Kidney (tissue), 14 donors: ENCODE results near the gene HECTD4. TPM values are rescaled to one million over a fixed set of nuclear protein-coding genes. Genes with fewer than 3 reads are reported as not detected.
A peak's percentile ranks its signal among the peaks of the same experiment; 100 is the strongest.

Experiments used
- DNase-seq, 5 donors: peaks; one replicate each; pipeline ENCODE4 v3.0.0-alpha.2; 2013 to 2020
- FAIRE-seq: peaks from 2 replicates; lab custom pipeline; 2012; peaks lifted over from hg19 to GRCh38; lab: Jason Lieb, UNC
- H3K27ac ChIP-seq, 2 donors: one replicate each; pipeline ENCODE4 v1.7.0; 2013; ENCODE audit warnings: low read depth in 2 of 2, low read length in 2 of 2, inconsistent platforms in 1 of 2
- H3K27me3 ChIP-seq: one replicate; pipeline ENCODE4 v1.7.1; 2013; ENCODE audit warnings: low read length, inconsistent platforms; ENCODE audit not compliant: control insufficient read depth, insufficient read depth
- H3K36me3 ChIP-seq, 3 donors: one replicate each; pipeline versions ENCODE4 v1.7.0 to v1.7.1; 2013; ENCODE audit warnings: low read length in 3 of 3, control low read depth in 1 of 3, inconsistent platforms in 1 of 3; ENCODE audit not compliant: insufficient read depth in 3 of 3, control insufficient read depth in 2 of 3
- H3K4me1 ChIP-seq, 3 donors: one replicate each; pipeline versions ENCODE4 v1.7.0 to v1.7.1; 2013; ENCODE audit warnings: low read length in 3 of 3, inconsistent platforms in 1 of 3, low read depth in 1 of 3; ENCODE audit not compliant: control insufficient read depth in 2 of 3, insufficient read depth in 2 of 3
- H3K4me3 ChIP-seq, 3 donors: one replicate each; pipeline versions ENCODE4 v1.7.0 to v1.8.1; 2013; ENCODE audit warnings: low read length in 3 of 3, control low read depth in 1 of 3, inconsistent platforms in 1 of 3
- H3K9ac ChIP-seq, 3 donors: one replicate each; pipeline versions ENCODE4 v1.7.0 to v1.7.1; 2013; ENCODE audit warnings: low read length in 3 of 3, control low read depth in 1 of 3, inconsistent platforms in 1 of 3
- H3K9me3 ChIP-seq, 3 donors: one replicate each; pipeline versions ENCODE4 v1.7.0 to v1.7.1; 2013; ENCODE audit warnings: low read length in 3 of 3, control low read depth in 1 of 3, inconsistent platforms in 1 of 3; ENCODE audit not compliant: control insufficient read depth in 2 of 3, insufficient read depth in 1 of 3
- intact Hi-C: fragments of 100-400 bp; cut with DNase I; formaldehyde crosslinking; loops from one replicate; pipeline ENCODE4 v1.11.1; 2022
- polyA plus RNA-seq: library from polyadenylated mRNA; stranded (reverse); fragments of 350-450 nt; fragmentation: Illumina TruSeq; extraction: RNeasy Lipid Tissue Mini Kit (QIAGEN cat#74804); gene quantifications from one replicate; pipeline ENCODE4 v1.2.3, GENCODE V29; 2014; ENCODE audit warnings: low read depth, low replicate concordance; ENCODE audit not compliant: insufficient read depth
- total RNA-seq: library from RNA; stranded (reverse); fragmentation: NEBNext Ultra II Directional; extraction: Animal tissue kit (Norgen Biotek cat#: 25700); gene quantifications from one replicate; pipeline ENCODE4 v1.2.1, GENCODE V29; 2021
- TF ChIP-seq, protein P1 (sequence below): IDR thresholded peaks from 3 replicates; pipeline ENCODE4 v1.5.1; 2012; ENCODE audit warnings: mild to moderate bottlenecking, moderate library complexity, borderline replicate concordance; ENCODE audit not compliant: insufficient read depth; ENCODE audit errors: extremely low read depth
- donor health status: control.
- donor health status: control.
- donor health status: control.
- donor health status: control.
- donor health status: control.
- donor health status: DM: yes; HTN: yes; CAD: no.
- donor health status: Normal renal cell carcinoma (clear cell type).

The HECTD4 gene
- total and polyA plus RNA-seq, 2 donors from 2014 or later: 15.6 to 53.1 TPM

- no peak for FAIRE-seq
- peaks cover 0 to 12% (median 3%) of the 10 kb centered on the region in 3 donors for H3K36me3 ChIP-seq
- intact Hi-C loops: no loop called here
These were observed 212.9 kb downstream of the HECTD4 start for GRCh38 chr12:112169161-112169872.

DNA sequence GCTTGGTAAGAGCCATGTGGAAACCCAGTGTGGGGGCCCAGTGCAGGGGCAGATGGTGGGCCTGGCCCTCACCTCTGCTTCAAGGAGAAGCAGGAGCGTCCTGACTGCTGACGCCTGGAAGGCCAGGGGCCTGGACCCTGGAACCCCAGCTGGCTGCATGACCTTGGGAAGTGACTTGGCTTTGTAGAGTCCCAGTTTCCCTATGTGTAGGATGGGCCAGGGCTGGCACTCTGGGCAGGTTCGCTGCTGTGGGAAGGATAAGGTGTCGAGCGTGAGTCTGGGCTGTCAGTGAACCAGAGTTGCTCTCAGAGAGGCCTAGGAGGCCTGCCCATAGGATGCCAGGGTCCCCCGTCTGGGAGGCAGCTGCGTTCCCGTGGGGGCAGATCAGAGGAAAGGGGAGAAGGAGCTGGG is 213.7 kb downstream of the HECTD4 start:
- Histone ChIP-seq H3K27ac (no peak overlapping the region), H3K27me3 (no peaks in the 10 kb centered on the region), H3K9ac (no peak overlapping the region), H3K4me1 (no peaks in the 10 kb centered on the region), H3K9me3 (no peaks in the 10 kb centered on the region), H3K36me3 (peaks cover 0 to 12% (median 3%) of the 10 kb centered on the region in 3 donors), H3K4me3 (no peak overlapping the region)
- FAIRE-seq (no peak), DNase-seq (no peak)
- TF ChIP-seq, protein P1, sequence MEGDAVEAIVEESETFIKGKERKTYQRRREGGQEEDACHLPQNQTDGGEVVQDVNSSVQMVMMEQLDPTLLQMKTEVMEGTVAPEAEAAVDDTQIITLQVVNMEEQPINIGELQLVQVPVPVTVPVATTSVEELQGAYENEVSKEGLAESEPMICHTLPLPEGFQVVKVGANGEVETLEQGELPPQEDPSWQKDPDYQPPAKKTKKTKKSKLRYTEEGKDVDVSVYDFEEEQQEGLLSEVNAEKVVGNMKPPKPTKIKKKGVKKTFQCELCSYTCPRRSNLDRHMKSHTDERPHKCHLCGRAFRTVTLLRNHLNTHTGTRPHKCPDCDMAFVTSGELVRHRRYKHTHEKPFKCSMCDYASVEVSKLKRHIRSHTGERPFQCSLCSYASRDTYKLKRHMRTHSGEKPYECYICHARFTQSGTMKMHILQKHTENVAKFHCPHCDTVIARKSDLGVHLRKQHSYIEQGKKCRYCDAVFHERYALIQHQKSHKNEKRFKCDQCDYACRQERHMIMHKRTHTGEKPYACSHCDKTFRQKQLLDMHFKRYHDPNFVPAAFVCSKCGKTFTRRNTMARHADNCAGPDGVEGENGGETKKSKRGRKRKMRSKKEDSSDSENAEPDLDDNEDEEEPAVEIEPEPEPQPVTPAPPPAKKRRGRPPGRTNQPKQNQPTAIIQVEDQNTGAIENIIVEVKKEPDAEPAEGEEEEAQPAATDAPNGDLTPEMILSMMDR: no peak
- intact Hi-C loops: no loop called here

More at GRCh38 chr12:112169161-112169872, 212.9 kb downstream of the HECTD4 start:
- H3K27me3 ChIP-seq: no peaks in the 10 kb centered on the region
- no peak overlapping the region for H3K27ac ChIP-seq
- H3K9ac ChIP-seq: no peak overlapping the region
- TF ChIP-seq, protein P1: no peak
- no peaks in the 10 kb centered on the region for H3K9me3 ChIP-seq
- no peaks in the 10 kb centered on the region for H3K4me1 ChIP-seq
- DNase-seq: no peak
- H3K4me3 ChIP-seq: no peak overlapping the region

GRCh38 chr12:112167718-112168525 is 214.3 kb downstream of the HECTD4 start:
- intact Hi-C loops: no loop called here
- no peak overlapping the region for H3K9ac ChIP-seq
- H3K4me1 ChIP-seq: no peaks in the 10 kb centered on the region
- no peaks in the 10 kb centered on the region for H3K9me3 ChIP-seq
- FAIRE-seq (no peak), DNase-seq (peak in 1 of 5 donors; percentile 19)
- H3K27ac ChIP-seq: no peak overlapping the region
- peaks cover 0 to 12% (median 3%) of the 10 kb centered on the region in 3 donors for H3K36me3 ChIP-seq
- no peak overlapping the region for H3K4me3 ChIP-seq
- no peaks in the 10 kb centered on the region for H3K27me3 ChIP-seq
- TF ChIP-seq, protein P1: no peak
